CD4-positive, alpha-beta T cell treated with Interleukin-15 for 1 hour (primary cell): ENCODE data around the gene GPR78.
"Not testable (repeated sequence)": the region's sequence is repeated elsewhere in the genome, so short reads cannot be mapped to it uniquely, and the experiment has no call there.

Source experiments
- DNase-seq: peaks from one replicate; pipeline ENCODE4 v3.0.0-alpha.2; 2020

GPR78 gene

GRCh38 chr4:8618421-8618820 is 38.2 kb downstream of the GPR78 start:
- DNase-seq = peak; percentile 12

- no peak for DNase-seq
These were observed 38.9 kb downstream of the GPR78 start for GRCh38 chr4:8618961-8619720.

GRCh38 chr4:8621135-8621534 is 40.9 kb downstream of the GPR78 start:
- DNase-seq = not testable (repeated sequence)

- DNase-seq = not testable (repeated sequence)
These were observed 44.5 kb downstream of the GPR78 start for GRCh38 chr4:8624601-8625272.

GRCh38 chr4:8630240-8630905 is 50.2 kb downstream of the GPR78 start:
- not testable (repeated sequence) for DNase-seq

- not testable (repeated sequence) for DNase-seq
These were observed 51.7 kb downstream of the GPR78 start for GRCh38 chr4:8631896-8632295.

DNA sequence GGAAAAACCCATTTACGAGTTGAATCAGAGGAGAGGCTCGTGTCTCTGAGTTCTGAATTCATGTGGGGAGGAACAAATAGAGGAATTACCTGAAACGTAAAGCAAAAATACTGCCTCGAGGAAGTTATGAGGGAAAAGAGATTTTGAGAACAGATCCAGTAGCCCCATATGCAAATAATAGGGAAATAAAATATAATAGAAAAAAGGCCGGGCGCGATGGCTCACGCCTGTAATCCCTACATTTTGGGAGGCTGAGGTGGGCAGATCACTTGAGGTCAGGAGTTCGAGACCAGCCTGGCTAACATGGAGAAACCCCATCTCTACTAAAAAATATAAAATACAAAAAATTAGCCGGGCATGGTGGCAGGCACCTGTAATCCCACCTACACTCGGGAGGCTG is 54.6 kb downstream of the GPR78 start:
- DNase-seq = not testable (repeated sequence)

DNA sequence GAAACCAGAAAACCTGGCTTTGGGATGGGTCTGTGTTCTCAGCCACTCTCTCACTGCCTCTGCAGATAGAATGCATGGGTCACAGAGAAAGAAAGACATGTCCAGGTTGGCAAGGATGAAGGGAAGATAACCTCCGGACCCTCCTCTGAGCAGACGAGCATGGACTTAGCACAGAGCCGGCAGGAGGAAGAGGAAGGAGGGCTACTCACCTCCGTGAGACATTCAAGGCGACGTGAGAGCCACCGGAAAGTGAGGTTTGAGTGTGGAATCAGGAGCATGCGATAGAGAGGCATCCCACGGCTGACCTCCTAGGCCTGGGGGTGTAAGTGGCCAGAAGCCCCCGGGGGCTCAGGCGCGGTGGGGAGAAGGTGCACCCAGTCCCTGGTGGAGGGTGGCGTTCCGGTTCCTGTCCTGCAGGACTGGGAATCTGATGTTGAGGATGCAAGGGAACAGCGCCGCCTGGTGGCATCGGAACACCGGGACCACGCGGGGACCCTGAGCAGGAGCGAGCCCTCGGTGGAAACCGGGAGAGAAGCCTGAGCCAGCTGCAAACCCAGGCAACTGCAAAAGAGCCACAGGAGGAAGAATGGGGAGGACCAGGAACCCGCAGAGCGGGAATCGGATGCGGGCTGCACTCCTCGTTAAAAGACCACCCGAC is 55.8 kb downstream of the GPR78 start:
- not testable (repeated sequence) for DNase-seq
